H9 (cell line): ENCODE measurements around the gene BICD1. TPM values are rescaled to one million over a fixed set of nuclear protein-coding genes. Genes with fewer than 3 reads are reported as not detected.

ENCODE experiments used
- DNase-seq: peaks from one replicate; pipeline ENCODE4 v3.0.0-alpha.2; 2017
- H2AFZ ChIP-seq: one replicate; pipeline ENCODE4 v1.6.1; 2013; ENCODE audit warnings: mild to moderate bottlenecking, low read length, control low read depth, moderate library complexity
- H2AK5ac ChIP-seq: 2 replicates; pipeline ENCODE4 v1.6.1; 2013; ENCODE audit warnings: low read length, control low read depth, mixed read lengths; ENCODE audit not compliant: insufficient read length
- H2BK120ac ChIP-seq: one replicate; pipeline ENCODE4 v1.6.1; 2013; ENCODE audit warnings: low read depth, mild to moderate bottlenecking, low read length, control low read depth, inconsistent platforms; ENCODE audit not compliant: poor library complexity, severe bottlenecking
- H2BK12ac ChIP-seq: 2 replicates; pipeline ENCODE4 v1.6.1; 2013; ENCODE audit warnings: low read length, control low read depth, mixed read lengths, low read depth; ENCODE audit not compliant: insufficient read length
- H2BK15ac ChIP-seq: 2 replicates; pipeline ENCODE4 v1.6.1; 2013; ENCODE audit warnings: low read depth, low read length, control low read depth
- H2BK20ac ChIP-seq: one replicate; pipeline ENCODE4 v1.6.1; 2013; ENCODE audit warnings: low read depth, mild to moderate bottlenecking, low read length, control low read depth, inconsistent platforms; ENCODE audit not compliant: poor library complexity, severe bottlenecking
- H2BK5ac ChIP-seq: 2 replicates; pipeline ENCODE4 v1.6.1; 2013; ENCODE audit warnings: low read length, control low read depth, mixed read lengths; ENCODE audit not compliant: insufficient read length
- H3K14ac ChIP-seq: 2 replicates; pipeline ENCODE4 v1.6.1; 2013; ENCODE audit warnings: low read length, control low read depth; ENCODE audit not compliant: insufficient read depth
- H3K18ac ChIP-seq: 2 replicates; pipeline ENCODE4 v1.6.1; 2013; ENCODE audit warnings: low read depth, mild to moderate bottlenecking, mixed read lengths, low read length, control low read depth; ENCODE audit not compliant: insufficient read length
- H3K23ac ChIP-seq: 2 replicates; pipeline ENCODE4 v1.6.1; 2013; ENCODE audit warnings: low read length, control low read depth, mixed read lengths, low read depth; ENCODE audit not compliant: insufficient read length
- H3K23me2 ChIP-seq: 2 replicates; pipeline ENCODE4 v1.6.1; 2013; ENCODE audit warnings: low read depth, mild to moderate bottlenecking, mixed read lengths, low read length, control low read depth; ENCODE audit not compliant: insufficient read length, poor library complexity, severe bottlenecking
- H3K27ac ChIP-seq: 2 replicates; pipeline ENCODE4 v1.5.1; 2013; ENCODE audit warnings: low read length, control low read depth, mixed read lengths, low read depth; ENCODE audit not compliant: insufficient read length
- H3K27me3 ChIP-seq: 2 replicates; pipeline ENCODE4 v1.6.1; 2013; ENCODE audit warnings: low read length, control low read depth, inconsistent platforms; ENCODE audit not compliant: insufficient read depth
- H3K4ac ChIP-seq: 2 replicates; pipeline ENCODE4 v1.6.1; 2013; ENCODE audit warnings: low read depth, mild to moderate bottlenecking, control low read depth, inconsistent platforms, low read length, moderate library complexity
- H3K4me1 ChIP-seq: 2 replicates; pipeline ENCODE4 v1.6.1; 2013; ENCODE audit warnings: low read length, control low read depth, inconsistent platforms; ENCODE audit not compliant: insufficient read depth
- H3K4me2 ChIP-seq: 2 replicates; pipeline ENCODE4 v1.6.1; 2013; ENCODE audit warnings: low read length, control low read depth, mixed read lengths; ENCODE audit not compliant: insufficient read length, insufficient read depth
- H3K56ac ChIP-seq: 2 replicates; pipeline ENCODE4 v1.6.1; 2013; ENCODE audit warnings: low read depth, mild to moderate bottlenecking, mixed read lengths, low read length, control low read depth; ENCODE audit not compliant: insufficient read length
- H3K79me1 ChIP-seq: 2 replicates; pipeline ENCODE4 v1.6.1; 2013; ENCODE audit warnings: low read depth, mild to moderate bottlenecking, moderate library complexity, low read length, control low read depth, inconsistent platforms; ENCODE audit not compliant: insufficient read depth, poor library complexity, severe bottlenecking
- H3K79me2 ChIP-seq: 2 replicates; pipeline ENCODE4 v1.6.1; 2013; ENCODE audit warnings: low read length, control low read depth, inconsistent platforms; ENCODE audit not compliant: insufficient read depth
- H3K9ac ChIP-seq: 2 replicates; pipeline ENCODE4 v1.6.1; 2013; ENCODE audit warnings: low read length, control low read depth, mixed read lengths; ENCODE audit not compliant: insufficient read length; ENCODE audit errors: extremely low read depth
- H3K9me3 ChIP-seq: one replicate; pipeline ENCODE4 v1.6.1; 2013; ENCODE audit warnings: low read depth, low read length, inconsistent platforms; ENCODE audit not compliant: control insufficient read depth
- H3T11ph ChIP-seq: one replicate; pipeline ENCODE4 v1.6.1; 2013; ENCODE audit warnings: mild to moderate bottlenecking, low read length, control low read depth, inconsistent platforms
- H4K20me1 ChIP-seq: one replicate; pipeline ENCODE4 v1.6.1; 2013; ENCODE audit not compliant: control insufficient read depth, insufficient read length, insufficient read depth
- H4K5ac ChIP-seq: 2 replicates; pipeline ENCODE4 v1.6.1; 2013; ENCODE audit warnings: low read depth, mild to moderate bottlenecking, mixed read lengths, low read length, control low read depth; ENCODE audit not compliant: insufficient read length
- H4K8ac ChIP-seq: replicated peaks from 2 replicates; pipeline ENCODE4 v1.6.1; 2013; ENCODE audit warnings: low read length, control low read depth, mixed read lengths, low read depth; ENCODE audit not compliant: insufficient read length
- H4K91ac ChIP-seq: 2 replicates; pipeline ENCODE4 v1.6.1; 2013; ENCODE audit warnings: low read depth, mild to moderate bottlenecking, moderate library complexity, mixed read lengths, low read length, control low read depth; ENCODE audit not compliant: insufficient read length
- H3K27ac Mint-ChIP-seq, 3 experiments: 2 replicates in 2 of 3; 3 replicates in 1 of 3; pipeline ENCODE4 v1.8.0; 2020 to 2021; ENCODE audit warnings: mixed read lengths in 3 of 3, mild to moderate bottlenecking in 1 of 3, moderate library complexity in 1 of 3
- H3K27me3 Mint-ChIP-seq: 2 replicates; pipeline ENCODE4 v1.8.0; 2021; ENCODE audit warnings: low read depth, mild to moderate bottlenecking, moderate library complexity, mixed read lengths
- H3K36me3 Mint-ChIP-seq, 3 experiments: 2 replicates in 2 of 3; 3 replicates in 1 of 3; pipeline ENCODE4 v1.8.0; 2020 to 2021; ENCODE audit warnings: low read depth in 3 of 3, mixed read lengths in 3 of 3; ENCODE audit not compliant: insufficient read depth in 1 of 3
- H3K4me1 Mint-ChIP-seq, 2 experiments: 2 replicates each; pipeline ENCODE4 v1.8.0; 2020; ENCODE audit warnings: mixed read lengths in 2 of 2
- H3K4me3 Mint-ChIP-seq, 2 experiments: 2 replicates in 1 of 2; 3 replicates in 1 of 2; pipeline ENCODE4 v1.8.0; 2020 to 2021; ENCODE audit warnings: mild to moderate bottlenecking in 2 of 2, mixed read lengths in 2 of 2, moderate library complexity in 1 of 2
- H3K9me3 Mint-ChIP-seq, 2 experiments: 2 replicates in 1 of 2; 3 replicates in 1 of 2; pipeline ENCODE4 v1.8.0; 2020; ENCODE audit warnings: mild to moderate bottlenecking in 2 of 2, mixed read lengths in 2 of 2, moderate library complexity in 1 of 2
- CTCF ChIP-seq: fragments of 200-600 bp; sonication (generic); conservative IDR thresholded peaks from 3 replicates; pipeline ENCODE4 v1.8.0; 2021; ENCODE audit warnings: antibody characterized with exemption, mild to moderate bottlenecking
- WGBS: extraction: QIAGEN DNeasy Blood & Tissue Kit; methylation state at CpG from one replicate; pipeline ENCODE4 v1.1.7; 2013; ENCODE audit warnings: missing lambda C conversion rate, low lambda C conversion rate, mixed read lengths; ENCODE audit not compliant: insufficient read length; ENCODE audit errors: extremely low coverage; 5-methylcytosine and 5-hydroxymethylcytosine counted together
- total RNA-seq: library from RNA; stranded (reverse); gene quantifications from 2 replicates; pipeline ENCODE4 v1.2.1, GENCODE V29; 2021

BICD1 gene
- total RNA-seq, 1 experiment from 2014 or later, result 134 TPM

- Histone ChIP-seq H3K23me2 (no peaks in the 10 kb centered on the region), H3K79me2 (no peaks in the 10 kb centered on the region; the same call in 1 of the 2 replicates), H2BK120ac (no peak overlapping the region), H3K4me2 (no peak overlapping the region), H3K27ac (no peak overlapping the region), H3K9me3 (no peaks in the 10 kb centered on the region), H3K9ac (no peak overlapping the region), H3K56ac (no peak overlapping the region), H4K91ac (no peak overlapping the region), H4K5ac (no peak overlapping the region), H2AK5ac (no peak overlapping the region), H2BK5ac (no peak overlapping the region), H4K8ac (no peak overlapping the region), H3K14ac (no peak overlapping the region), H3K18ac (no peak overlapping the region), H4K20me1 (no peaks in the 10 kb centered on the region), H3K79me1 (peaks cover 7% of the 10 kb centered on the region), H2BK15ac (no peak overlapping the region), H2BK20ac (no peak overlapping the region), H3K23ac (no peak overlapping the region), H2AFZ (no peak overlapping the region), H3K4ac (no peak overlapping the region), H3K27me3 (no peaks in the 10 kb centered on the region), H3T11ph (no peak overlapping the region), H3K4me1 (peaks cover 9% of the 10 kb centered on the region), H2BK12ac (no peak overlapping the region)
- peaks cover 33 to 35% of the 10 kb centered on the region in 2 experiments for H3K4me1 Mint-ChIP-seq
- H3K9me3 Mint-ChIP-seq, result no peaks in the 10 kb centered on the region
- no peaks in the 10 kb centered on the region for H3K27me3 Mint-ChIP-seq
- peak overlapping the region in 1 of 2 experiments; percentile 10; a peak in 1 of 5 replicates for H3K4me3 Mint-ChIP-seq
- no peak for TF ChIP-seq CTCF
- no peak for DNase-seq
- peaks cover 3 to 18% (median 8%) of the 10 kb centered on the region in 3 experiments; a peak in 4 of 7 replicates for H3K36me3 Mint-ChIP-seq
- WGBS, result no CpG with 5 or more reads among the region's 4 CpGs
- peak overlapping the region in 2 of 3 experiments; percentile 32 to 94; a peak in 2 of 7 replicates for H3K27ac Mint-ChIP-seq
Observed at GRCh38 chr12:32273063-32273522, 166.4 kb downstream of the BICD1 start.
